ENCODE data around the gene TPI1. TPM values are rescaled to one million over a fixed set of nuclear protein-coding genes. Genes with fewer than 3 reads are reported as not detected.

The TPI1 gene
- total RNA-seq, 1 experiment from 2014 or later, result 1,045 TPM

DNA sequence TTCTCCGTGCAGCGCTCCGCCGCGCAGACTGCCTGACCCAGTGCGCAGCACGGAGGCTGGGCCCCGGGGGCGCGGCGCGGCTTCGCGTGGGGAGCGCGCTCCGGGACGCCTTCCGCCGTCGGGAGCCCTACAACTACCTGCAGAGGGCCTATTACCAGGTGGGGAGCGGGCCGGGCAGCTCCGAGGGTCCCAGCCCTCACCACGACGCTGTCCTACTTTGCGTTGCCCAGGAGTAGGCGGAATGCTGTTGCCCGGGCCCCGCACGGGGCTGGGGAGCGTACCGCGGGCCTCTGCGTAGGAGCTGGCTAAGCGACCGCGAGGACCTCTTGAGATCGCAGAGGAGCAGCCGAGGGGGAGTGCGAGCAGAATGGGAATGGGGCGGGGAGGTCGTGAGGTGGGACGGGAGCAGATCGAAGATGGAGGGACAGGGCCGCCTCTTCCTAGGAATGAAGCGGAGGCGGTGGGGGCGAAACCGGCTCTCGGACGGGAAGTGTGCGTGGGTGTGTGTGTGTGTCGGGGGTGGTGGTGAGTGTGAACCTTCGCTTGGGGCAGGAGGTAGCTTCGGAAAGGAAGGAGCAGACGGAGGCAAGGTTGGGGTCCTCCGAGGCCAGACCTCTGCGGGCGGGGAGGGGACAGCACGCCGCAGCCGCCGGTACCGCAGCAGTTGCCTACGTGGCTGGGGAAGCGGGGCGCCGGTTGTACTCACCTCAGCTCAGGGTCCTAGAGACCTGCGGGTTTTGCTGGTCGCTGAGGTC, 38.4 kb upstream of the TPI1 start (continued):
- TF ChIP-seq, protein P1, sequence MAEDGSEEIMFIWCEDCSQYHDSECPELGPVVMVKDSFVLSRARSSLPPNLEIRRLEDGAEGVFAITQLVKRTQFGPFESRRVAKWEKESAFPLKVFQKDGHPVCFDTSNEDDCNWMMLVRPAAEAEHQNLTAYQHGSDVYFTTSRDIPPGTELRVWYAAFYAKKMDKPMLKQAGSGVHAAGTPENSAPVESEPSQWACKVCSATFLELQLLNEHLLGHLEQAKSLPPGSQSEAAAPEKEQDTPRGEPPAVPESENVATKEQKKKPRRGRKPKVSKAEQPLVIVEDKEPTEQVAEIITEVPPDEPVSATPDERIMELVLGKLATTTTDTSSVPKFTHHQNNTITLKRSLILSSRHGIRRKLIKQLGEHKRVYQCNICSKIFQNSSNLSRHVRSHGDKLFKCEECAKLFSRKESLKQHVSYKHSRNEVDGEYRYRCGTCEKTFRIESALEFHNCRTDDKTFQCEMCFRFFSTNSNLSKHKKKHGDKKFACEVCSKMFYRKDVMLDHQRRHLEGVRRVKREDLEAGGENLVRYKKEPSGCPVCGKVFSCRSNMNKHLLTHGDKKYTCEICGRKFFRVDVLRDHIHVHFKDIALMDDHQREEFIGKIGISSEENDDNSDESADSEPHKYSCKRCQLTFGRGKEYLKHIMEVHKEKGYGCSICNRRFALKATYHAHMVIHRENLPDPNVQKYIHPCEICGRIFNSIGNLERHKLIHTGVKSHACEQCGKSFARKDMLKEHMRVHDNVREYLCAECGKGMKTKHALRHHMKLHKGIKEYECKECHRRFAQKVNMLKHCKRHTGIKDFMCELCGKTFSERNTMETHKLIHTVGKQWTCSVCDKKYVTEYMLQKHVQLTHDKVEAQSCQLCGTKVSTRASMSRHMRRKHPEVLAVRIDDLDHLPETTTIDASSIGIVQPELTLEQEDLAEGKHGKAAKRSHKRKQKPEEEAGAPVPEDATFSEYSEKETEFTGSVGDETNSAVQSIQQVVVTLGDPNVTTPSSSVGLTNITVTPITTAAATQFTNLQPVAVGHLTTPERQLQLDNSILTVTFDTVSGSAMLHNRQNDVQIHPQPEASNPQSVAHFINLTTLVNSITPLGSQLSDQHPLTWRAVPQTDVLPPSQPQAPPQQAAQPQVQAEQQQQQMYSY (CRISPR knock-in tag; IDR thresholded peaks at IDR 0.05), result no peak
- TF ChIP-seq, protein P2, sequence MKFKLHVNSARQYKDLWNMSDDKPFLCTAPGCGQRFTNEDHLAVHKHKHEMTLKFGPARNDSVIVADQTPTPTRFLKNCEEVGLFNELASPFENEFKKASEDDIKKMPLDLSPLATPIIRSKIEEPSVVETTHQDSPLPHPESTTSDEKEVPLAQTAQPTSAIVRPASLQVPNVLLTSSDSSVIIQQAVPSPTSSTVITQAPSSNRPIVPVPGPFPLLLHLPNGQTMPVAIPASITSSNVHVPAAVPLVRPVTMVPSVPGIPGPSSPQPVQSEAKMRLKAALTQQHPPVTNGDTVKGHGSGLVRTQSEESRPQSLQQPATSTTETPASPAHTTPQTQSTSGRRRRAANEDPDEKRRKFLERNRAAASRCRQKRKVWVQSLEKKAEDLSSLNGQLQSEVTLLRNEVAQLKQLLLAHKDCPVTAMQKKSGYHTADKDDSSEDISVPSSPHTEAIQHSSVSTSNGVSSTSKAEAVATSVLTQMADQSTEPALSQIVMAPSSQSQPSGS (CRISPR knock-in tag; IDR thresholded peaks at IDR 0.05; ENCODE audit: borderline replicate concordance, low read depth), result no peak
- TF ChIP-seq PRRX2 (CRISPR knock-in tag; IDR thresholded peaks at IDR 0.05) (no peak), SMAD4 (CRISPR knock-in tag; IDR thresholded peaks at IDR 0.05) (no peak), OVOL2 (CRISPR knock-in tag; IDR thresholded peaks at IDR 0.05; ENCODE audit: borderline replicate concordance) (no peak), ZNF232 (CRISPR knock-in tag; IDR thresholded peaks at IDR 0.05) (no peak; the same call in 1 of the 2 replicates), TEAD1 (CRISPR knock-in tag; IDR thresholded peaks at IDR 0.05) (no peak), RELA (CRISPR knock-in tag; IDR thresholded peaks at IDR 0.05; ENCODE audit: borderline replicate concordance) (no peak), MXD4 (CRISPR knock-in tag; IDR thresholded peaks at IDR 0.05; ENCODE audit: borderline replicate concordance) (no peak), FOXJ3 (CRISPR knock-in tag; IDR thresholded peaks at IDR 0.05; ENCODE audit: borderline replicate concordance) (no peak), JUN (CRISPR knock-in tag; IDR thresholded peaks at IDR 0.05) (peak; percentile 46; the same call in 1 of the 2 replicates), CREM (CRISPR knock-in tag; IDR thresholded peaks at IDR 0.05) (peak; percentile 50; the same call in 1 of the 2 replicates), TEAD4 (CRISPR knock-in tag; IDR thresholded peaks at IDR 0.05) (no peak)
- TF ChIP-seq, protein P3, sequence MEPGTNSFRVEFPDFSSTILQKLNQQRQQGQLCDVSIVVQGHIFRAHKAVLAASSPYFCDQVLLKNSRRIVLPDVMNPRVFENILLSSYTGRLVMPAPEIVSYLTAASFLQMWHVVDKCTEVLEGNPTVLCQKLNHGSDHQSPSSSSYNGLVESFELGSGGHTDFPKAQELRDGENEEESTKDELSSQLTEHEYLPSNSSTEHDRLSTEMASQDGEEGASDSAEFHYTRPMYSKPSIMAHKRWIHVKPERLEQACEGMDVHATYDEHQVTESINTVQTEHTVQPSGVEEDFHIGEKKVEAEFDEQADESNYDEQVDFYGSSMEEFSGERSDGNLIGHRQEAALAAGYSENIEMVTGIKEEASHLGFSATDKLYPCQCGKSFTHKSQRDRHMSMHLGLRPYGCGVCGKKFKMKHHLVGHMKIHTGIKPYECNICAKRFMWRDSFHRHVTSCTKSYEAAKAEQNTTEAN (CRISPR knock-in tag; IDR thresholded peaks at IDR 0.05), result peak; percentile 50; the same call in 1 of the 2 replicates
- TF ChIP-seq, protein P4, sequence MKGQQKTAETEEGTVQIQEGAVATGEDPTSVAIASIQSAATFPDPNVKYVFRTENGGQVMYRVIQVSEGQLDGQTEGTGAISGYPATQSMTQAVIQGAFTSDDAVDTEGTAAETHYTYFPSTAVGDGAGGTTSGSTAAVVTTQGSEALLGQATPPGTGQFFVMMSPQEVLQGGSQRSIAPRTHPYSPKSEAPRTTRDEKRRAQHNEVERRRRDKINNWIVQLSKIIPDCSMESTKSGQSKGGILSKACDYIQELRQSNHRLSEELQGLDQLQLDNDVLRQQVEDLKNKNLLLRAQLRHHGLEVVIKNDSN (CRISPR knock-in tag; IDR thresholded peaks at IDR 0.05), result 0 out of 2 replicates have a peak, but pooled peaks have one; percentile 21
- TF ChIP-seq, protein P5, sequence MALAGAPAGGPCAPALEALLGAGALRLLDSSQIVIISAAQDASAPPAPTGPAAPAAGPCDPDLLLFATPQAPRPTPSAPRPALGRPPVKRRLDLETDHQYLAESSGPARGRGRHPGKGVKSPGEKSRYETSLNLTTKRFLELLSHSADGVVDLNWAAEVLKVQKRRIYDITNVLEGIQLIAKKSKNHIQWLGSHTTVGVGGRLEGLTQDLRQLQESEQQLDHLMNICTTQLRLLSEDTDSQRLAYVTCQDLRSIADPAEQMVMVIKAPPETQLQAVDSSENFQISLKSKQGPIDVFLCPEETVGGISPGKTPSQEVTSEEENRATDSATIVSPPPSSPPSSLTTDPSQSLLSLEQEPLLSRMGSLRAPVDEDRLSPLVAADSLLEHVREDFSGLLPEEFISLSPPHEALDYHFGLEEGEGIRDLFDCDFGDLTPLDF (CRISPR knock-in tag; IDR thresholded peaks at IDR 0.05), result no peak
- TF ChIP-seq, protein P6, sequence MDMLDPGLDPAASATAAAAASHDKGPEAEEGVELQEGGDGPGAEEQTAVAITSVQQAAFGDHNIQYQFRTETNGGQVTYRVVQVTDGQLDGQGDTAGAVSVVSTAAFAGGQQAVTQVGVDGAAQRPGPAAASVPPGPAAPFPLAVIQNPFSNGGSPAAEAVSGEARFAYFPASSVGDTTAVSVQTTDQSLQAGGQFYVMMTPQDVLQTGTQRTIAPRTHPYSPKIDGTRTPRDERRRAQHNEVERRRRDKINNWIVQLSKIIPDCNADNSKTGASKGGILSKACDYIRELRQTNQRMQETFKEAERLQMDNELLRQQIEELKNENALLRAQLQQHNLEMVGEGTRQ (CRISPR knock-in tag; IDR thresholded peaks at IDR 0.05), result no peak
- TF ChIP-seq, protein P7, sequence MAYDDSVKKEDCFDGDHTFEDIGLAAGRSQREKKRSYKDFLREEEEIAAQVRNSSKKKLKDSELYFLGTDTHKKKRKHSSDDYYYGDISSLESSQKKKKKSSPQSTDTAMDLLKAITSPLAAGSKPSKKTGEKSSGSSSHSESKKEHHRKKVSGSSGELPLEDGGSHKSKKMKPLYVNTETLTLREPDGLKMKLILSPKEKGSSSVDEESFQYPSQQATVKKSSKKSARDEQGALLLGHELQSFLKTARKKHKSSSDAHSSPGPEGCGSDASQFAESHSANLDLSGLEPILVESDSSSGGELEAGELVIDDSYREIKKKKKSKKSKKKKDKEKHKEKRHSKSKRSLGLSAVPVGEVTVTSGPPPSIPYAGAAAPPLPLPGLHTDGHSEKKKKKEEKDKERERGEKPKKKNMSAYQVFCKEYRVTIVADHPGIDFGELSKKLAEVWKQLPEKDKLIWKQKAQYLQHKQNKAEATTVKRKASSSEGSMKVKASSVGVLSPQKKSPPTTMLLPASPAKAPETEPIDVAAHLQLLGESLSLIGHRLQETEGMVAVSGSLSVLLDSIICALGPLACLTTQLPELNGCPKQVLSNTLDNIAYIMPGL (CRISPR knock-in tag; IDR thresholded peaks at IDR 0.05), result peak; percentile 79
- TF ChIP-seq, protein P8, sequence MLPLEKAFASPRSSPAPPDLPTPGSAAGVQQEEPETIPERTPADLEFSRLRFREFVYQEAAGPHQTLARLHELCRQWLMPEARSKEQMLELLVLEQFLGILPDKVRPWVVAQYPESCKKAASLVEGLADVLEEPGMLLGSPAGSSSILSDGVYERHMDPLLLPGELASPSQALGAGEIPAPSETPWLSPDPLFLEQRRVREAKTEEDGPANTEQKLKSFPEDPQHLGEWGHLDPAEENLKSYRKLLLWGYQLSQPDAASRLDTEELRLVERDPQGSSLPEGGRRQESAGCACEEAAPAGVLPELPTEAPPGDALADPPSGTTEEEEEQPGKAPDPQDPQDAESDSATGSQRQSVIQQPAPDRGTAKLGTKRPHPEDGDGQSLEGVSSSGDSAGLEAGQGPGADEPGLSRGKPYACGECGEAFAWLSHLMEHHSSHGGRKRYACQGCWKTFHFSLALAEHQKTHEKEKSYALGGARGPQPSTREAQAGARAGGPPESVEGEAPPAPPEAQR (CRISPR knock-in tag; IDR thresholded peaks at IDR 0.05), result no peak
- TF ChIP-seq, protein P9, sequence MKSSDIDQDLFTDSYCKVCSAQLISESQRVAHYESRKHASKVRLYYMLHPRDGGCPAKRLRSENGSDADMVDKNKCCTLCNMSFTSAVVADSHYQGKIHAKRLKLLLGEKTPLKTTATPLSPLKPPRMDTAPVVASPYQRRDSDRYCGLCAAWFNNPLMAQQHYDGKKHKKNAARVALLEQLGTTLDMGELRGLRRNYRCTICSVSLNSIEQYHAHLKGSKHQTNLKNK (CRISPR knock-in tag; IDR thresholded peaks at IDR 0.05), result 0 out of 2 replicates have a peak, but pooled peaks have one; percentile 6
- TF ChIP-seq, protein P10, sequence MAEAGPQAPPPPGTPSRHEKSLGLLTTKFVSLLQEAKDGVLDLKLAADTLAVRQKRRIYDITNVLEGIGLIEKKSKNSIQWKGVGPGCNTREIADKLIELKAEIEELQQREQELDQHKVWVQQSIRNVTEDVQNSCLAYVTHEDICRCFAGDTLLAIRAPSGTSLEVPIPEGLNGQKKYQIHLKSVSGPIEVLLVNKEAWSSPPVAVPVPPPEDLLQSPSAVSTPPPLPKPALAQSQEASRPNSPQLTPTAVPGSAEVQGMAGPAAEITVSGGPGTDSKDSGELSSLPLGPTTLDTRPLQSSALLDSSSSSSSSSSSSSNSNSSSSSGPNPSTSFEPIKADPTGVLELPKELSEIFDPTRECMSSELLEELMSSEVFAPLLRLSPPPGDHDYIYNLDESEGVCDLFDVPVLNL (CRISPR knock-in tag; IDR thresholded peaks at IDR 0.05; ENCODE audit: borderline replicate concordance, low read depth), result peak; percentile 61; the same call in 1 of the 2 replicates
- TF ChIP-seq, protein P11, sequence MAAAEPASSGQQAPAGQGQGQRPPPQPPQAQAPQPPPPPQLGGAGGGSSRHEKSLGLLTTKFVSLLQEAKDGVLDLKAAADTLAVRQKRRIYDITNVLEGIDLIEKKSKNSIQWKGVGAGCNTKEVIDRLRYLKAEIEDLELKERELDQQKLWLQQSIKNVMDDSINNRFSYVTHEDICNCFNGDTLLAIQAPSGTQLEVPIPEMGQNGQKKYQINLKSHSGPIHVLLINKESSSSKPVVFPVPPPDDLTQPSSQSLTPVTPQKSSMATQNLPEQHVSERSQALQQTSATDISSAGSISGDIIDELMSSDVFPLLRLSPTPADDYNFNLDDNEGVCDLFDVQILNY (CRISPR knock-in tag; IDR thresholded peaks at IDR 0.05), result no peak

Measured in WTC11 (cell line).